GM19455 (cell line): ENCODE measurements around the gene FOXC2.

Source experiments
- ATAC-seq: cut with Tn5 transposase; IDR thresholded peaks from one replicate; pipeline ENCODE4 v1.9.1; 2021; ENCODE audit not compliant: unreplicated experiment

Gene FOXC2

DNA sequence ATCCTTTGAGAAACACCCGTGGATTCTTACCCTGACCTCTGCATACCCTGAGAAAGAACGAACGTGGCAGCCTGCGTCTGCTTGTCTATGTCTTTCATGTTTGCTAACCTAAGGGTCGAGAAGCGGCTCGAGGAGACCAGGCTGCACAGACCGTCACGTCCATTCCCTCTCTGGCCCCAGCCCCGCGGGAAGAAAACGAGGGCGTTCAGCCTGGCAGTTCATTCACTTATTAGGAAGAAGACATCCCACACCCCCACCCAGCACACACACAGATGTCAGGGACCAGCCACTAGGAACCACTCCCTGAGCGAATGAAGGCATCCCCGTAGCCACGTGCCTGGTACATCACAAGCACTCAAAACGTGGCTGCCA is 10.9 kb upstream of the FOXC2 start:
- ATAC-seq: no peak

DNA sequence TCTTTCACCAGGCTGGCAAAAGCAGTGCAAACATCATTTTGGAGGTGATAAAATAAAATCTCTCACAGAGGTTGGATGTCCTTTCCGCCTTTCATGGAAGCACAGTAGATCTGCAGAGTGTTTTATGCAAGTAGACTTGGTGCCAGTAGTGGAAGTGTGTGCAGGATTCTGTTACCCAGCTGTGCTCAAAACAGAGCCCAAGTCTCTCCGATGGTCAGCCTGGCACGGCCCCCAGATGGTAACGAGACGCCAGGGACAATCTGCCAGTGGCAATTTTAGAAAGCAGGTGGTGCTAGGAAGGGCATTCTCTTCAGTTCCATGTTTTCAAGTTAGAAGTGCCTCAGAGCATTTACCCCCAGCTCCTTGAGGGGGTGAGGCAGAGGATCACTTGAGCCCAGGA is 10.1 kb upstream of the FOXC2 start:
- ATAC-seq: no peak

DNA sequence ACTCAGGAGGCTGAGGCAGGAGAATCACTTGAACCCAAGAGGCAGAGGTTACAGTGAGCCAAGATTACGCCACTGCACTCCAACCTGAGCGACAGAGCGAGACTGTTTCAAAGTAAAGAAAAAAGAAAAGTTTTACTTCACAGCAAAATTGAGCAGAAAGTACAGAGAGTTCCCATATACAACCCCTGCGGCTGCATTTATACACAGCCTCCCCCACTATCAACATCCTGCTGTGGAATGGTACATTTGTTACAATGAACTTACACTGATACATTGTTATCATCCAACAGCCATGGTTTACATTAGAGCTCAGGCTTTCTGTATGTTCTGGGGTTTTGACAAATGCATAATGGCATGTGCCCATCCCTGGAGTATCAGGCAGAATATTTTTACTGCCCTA is 9.0 kb upstream of the FOXC2 start:
- no peak for ATAC-seq

DNA sequence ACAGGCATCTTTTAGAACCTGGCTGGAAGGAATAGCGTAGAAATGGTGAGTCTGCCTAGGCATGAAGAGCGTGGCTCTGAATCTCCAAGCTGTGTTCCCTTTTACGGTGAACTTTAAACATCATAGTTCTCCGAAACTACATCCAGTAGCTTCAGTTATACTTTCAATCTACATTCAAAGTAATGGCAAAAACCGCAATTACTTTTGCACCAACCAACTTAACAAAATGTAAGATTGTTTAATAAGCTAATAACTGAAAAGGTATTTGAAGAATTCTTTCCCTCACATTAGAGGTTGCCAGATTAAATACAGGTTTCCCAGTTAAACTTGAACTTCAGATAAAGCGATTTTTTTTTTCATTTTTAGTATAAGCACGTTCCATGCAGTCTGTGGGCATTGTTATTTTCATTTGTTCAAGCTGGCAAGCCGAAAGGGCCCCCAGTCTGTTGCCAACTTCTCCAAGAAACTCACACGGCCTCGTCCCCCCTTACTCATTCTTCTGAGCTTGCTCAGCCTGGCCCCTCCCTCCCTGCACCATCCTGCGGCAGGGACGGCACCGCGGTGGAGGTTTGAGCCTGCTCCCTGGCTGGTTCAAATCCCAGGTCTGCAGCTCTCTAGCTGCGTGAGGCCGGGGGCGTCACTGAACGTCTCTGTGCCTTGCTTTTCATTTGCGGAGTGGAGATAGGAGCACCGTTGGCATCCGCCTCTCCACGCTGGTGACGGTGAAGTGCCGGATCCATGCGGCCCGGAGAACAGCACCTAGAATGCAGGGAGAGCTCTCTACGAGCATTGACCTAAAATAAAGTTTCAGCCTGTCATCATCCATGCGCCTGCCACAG is 8.1 kb upstream of the FOXC2 start:
- no peak for ATAC-seq

DNA sequence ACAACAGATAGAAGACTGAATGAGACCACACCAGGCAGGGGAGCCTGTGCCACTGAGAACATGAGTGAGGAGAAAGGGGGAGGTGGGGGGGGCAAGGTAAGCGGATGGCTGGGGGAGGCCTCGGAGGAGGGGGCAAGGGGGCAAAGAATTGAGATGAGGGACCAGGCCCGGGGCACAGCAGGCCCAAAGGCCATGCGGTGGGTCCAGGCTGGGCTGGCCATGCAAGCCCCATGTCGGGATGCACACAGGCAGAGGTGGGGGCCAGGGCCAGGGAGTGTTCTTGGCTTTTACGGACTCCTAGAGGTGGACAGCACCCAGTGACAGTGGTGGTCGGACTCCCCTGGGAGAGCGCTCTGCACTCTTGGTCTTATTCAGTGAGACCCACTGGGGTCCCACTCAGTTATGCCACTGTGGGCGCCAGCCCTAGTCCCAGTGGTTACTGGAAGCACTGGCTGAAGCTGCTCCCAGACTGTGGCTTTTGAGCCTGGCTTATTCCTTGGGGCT is 6.8 kb upstream of the FOXC2 start:
- ATAC-seq: no peak

DNA sequence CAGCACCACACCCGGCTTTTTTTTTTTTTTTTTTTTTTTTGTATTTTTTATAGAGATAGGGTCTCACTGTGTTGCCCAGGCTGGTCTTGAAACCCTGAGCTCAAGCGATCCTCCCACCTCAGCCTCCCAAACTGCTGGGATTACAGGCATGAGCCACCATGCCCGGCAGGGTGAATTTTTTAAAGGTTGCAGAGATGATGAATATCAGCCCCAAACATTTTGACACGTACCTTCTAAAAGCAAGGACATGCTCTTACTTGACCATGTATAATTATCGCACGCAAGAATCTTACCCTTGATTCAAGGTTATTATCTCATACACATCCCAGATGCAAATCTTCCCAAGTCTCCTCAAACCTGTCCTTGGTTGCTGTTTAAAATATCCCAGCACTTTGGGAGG is 4.3 kb upstream of the FOXC2 start:
- no peak for ATAC-seq

DNA sequence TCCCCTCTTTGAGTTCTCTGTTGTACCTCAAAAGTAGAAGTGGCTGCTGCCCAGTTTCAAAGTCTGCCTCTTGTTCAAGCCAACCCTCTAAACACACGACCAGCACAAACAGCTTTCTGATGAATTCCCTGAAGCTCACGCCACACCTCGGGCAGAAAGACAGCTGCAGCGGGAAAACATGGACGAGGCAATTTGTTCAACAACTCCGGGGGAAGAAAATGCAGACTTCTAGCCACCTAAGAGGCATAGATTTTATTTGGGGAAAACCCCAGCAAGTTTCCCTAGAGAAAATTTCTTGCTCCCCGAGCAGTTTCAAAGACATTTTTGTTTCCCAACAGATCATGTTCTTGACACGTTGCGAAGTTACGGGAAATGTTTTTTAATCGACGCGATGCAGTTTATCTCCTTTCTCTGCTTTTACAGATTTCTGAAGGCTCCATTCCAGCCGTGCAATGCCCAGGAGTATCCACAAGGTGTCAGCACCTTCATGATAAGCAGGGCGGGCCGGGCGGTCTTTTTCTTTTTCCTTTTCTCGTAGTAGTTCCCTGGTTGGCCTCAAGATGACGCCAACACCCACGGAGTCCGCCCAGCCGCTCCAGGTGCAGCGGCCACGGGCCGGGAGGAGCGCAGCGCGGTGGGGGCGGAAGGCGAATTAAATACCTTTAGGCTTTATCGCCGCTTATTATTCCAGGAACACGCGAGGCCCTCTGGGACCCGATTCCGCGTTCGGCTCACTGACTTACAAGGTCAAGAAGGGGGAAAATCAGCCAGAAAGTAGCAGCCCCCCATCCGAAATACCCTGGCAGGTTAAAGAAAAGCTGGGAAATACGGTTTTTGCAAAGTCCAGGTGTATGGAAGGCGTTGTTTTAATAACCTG is 2.9 kb upstream of the FOXC2 start:
- ATAC-seq: no peak

DNA sequence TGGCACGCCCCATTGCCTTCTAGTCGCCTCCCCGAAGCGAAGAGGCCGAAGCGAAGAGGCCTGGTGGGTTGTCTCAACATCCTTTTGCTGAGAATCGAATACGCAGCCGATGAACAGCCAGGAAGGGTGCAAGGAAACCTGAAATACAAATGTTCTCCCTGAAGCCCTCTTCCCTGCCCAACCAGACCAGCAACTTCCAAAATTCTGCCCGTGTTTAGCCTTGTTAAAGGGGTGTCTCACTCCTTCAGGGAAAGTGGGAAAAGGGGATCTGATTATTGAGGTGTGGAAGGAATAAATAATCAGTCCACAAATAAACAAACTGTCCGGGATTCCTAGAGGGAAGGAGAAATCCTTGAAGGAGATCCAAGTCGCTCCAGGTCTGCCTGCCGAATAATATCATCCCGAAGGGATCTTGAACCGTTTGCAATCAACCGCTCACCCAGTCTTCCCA is 1.4 kb upstream of the FOXC2 start:
- no peak for ATAC-seq

DNA sequence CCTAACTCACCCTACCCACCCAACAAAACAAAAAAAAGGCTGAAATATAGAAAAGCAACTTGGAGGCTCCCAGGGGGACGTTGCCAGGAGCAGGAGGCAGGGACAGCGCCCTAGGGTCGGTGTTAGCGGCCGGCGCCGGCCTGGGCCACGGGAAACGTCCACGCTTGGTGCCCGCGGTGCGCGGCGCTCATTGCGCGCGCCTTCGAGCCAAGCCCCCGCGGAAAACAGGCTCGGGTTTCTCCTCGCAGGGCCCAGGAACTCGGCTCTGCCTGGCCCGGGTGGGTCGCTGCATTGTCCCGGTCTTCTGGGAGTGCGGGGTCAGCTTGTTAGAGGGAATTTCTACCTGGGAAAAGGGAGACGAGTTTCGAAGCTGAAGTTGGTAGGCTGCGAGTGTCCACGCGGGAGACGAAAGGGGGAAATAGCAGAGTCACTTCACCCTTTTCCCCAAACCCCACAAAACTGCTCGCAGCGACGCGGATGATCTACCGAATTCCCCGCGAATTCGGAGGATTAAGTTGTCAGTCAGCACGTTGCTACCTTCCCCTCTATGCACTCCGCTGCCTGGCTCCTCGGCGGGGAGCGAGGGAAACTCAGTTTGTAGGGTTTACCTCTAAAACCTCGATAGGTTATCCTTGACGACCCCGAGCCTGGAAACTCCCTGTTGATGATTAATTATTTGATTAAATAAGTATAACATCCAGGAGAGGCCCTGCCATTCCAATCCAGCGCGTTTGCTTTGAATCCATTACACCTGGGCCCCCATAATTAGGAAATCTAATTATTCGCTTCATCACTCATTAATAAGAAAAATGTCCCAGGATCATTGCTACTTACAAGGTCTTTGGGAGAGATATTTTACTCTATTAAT is 751 bp upstream of the FOXC2 start:
- ATAC-seq: no peak

DNA sequence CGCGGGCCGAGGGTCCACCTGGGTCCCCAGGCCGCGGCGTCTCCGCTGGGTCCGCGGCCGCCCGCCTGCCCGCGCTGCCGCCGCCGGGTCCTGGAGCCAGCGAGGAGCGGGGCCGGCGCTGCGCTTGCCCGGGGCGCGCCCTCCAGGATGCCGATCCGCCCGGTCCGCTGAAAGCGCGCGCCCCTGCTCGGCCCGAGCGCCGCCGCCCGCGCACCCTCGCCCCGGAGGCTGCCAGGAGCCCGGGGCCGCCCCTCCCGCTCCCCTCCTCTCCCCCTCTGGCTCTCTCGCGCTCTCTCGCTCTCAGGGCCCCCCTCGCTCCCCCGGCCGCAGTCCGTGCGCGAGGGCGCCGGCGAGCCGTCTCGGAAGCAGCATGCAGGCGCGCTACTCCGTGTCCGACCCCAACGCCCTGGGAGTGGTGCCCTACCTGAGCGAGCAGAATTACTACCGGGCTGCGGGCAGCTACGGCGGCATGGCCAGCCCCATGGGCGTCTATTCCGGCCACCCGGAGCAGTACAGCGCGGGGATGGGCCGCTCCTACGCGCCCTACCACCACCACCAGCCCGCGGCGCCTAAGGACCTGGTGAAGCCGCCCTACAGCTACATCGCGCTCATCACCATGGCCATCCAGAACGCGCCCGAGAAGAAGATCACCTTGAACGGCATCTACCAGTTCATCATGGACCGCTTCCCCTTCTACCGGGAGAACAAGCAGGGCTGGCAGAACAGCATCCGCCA is 504 bp downstream of the FOXC2 start:
- ATAC-seq: no peak

DNA sequence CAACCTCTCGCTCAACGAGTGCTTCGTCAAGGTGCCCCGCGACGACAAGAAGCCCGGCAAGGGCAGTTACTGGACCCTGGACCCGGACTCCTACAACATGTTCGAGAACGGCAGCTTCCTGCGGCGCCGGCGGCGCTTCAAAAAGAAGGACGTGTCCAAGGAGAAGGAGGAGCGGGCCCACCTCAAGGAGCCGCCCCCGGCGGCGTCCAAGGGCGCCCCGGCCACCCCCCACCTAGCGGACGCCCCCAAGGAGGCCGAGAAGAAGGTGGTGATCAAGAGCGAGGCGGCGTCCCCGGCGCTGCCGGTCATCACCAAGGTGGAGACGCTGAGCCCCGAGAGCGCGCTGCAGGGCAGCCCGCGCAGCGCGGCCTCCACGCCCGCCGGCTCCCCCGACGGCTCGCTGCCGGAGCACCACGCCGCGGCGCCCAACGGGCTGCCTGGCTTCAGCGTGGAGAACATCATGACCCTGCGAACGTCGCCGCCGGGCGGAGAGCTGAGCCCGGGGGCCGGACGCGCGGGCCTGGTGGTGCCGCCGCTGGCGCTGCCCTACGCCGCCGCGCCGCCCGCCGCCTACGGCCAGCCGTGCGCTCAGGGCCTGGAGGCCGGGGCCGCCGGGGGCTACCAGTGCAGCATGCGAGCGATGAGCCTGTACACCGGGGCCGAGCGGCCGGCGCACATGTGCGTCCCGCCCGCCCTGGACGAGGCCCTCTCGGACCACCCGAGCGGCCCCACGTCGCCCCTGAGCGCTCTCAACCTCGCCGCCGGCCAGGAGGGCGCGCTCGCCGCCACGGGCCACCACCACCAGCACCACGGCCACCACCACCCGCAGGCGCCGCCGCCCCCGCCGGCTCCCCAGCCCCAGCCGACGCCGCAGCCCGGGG is 1.3 kb downstream of the FOXC2 start:
- ATAC-seq: no peak

DNA sequence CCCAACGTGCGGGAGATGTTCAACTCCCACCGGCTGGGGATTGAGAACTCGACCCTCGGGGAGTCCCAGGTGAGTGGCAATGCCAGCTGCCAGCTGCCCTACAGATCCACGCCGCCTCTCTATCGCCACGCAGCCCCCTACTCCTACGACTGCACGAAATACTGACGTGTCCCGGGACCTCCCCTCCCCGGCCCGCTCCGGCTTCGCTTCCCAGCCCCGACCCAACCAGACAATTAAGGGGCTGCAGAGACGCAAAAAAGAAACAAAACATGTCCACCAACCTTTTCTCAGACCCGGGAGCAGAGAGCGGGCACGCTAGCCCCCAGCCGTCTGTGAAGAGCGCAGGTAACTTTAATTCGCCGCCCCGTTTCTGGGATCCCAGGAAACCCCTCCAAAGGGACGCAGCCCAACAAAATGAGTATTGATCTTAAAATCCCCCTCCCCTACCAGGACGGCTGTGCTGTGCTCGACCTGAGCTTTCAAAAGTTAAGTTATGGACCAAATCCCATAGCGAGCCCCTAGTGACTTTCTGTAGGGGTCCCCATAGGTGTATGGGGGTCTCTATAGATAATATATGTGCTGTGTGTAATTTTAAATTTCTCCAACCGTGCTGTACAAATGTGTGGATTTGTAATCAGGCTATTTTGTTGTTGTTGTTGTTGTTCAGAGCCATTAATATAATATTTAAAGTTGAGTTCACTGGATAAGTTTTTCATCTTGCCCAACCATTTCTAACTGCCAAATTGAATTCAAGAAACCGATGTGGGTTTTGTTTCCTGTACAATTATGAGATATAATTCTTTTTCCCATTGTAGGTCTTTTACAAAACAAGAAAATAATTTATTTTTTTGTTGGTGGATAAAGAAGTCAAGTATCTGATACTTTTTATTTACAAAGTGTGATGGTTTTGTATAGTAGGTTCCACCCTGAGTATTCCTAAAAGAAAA is 2.3 kb downstream of the FOXC2 start:
- ATAC-seq: no peak

DNA sequence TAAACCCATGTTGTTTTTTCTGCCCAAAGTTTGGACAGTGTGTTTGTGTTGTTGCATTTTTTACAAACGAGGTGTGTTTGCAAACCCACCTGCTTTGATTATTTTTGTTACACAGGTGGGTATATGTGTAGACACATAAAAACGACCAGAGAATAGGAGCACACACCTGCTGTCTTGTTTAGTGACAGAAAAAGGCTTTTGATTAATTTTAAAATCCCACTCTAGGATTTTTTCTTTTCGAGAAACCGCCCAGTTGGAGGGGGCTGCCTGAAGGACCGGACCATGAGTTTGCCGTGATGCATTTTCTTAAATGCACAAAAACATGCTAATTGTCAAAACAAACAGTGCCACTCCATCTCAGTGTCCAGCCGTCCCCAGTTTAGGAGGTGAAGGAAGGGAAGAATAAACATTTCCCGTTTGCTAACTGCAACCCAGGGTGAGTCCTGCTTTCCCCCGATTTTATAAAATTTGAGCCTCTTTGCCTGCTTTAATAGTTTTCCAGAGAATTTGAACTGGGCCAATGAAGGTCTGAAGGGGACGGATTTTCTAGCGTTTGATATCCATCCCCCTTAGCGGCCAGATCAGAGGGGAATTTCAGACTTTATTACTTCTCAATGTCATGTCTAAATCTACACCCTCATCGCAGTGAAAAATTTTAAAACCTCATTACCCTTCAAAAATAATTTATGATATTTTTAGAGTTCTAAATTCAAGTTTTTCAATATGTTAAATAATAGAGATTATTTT is 3.2 kb downstream of the FOXC2 start:
- no peak for ATAC-seq

DNA sequence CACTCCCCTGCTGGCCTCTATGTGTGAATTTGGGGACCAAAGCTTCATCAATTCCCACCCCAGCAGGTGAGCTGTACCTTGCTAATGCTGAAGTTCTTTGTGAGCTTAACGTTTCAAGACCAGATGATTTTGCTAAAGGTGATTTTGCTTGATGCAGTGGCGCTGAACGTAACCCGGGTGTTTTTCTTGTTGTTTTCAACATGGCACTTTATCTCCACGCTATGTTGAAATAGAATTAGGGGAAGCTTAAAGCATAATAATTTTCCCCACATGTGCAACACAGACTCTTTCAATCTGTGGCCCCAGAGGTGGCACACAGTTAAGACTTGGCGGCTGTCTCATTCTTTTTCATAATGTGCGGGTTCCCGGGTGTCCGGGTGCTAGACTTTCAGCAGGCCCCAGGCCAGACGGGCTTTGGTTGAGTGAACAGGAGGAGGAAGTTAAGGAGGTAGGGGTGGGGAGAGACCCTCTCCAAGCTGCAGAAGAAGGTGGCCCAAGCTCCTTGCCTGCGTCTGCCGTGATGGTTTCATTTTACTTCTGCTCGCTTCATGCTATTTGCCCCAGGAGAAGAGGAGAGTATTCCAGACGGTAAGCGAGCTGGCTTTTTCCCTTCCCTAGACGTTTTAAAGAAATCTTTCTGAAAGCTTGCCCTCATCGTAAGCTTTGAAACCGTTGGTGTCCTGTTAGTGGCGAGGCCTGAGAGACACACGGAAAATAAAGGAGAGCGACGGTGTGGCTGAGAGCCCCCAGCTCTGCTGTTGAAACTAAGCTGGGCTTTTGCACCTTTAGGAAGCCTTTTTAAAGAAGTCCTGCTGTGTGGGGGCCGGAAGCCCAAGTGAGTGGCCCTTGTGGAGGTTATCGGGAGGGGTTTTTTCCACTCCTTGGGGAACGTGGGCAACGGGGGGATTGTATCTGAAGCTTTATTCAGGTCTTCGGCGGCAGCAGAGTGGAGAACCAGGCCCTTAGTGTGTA is 4.2 kb downstream of the FOXC2 start:
- no peak for ATAC-seq

DNA sequence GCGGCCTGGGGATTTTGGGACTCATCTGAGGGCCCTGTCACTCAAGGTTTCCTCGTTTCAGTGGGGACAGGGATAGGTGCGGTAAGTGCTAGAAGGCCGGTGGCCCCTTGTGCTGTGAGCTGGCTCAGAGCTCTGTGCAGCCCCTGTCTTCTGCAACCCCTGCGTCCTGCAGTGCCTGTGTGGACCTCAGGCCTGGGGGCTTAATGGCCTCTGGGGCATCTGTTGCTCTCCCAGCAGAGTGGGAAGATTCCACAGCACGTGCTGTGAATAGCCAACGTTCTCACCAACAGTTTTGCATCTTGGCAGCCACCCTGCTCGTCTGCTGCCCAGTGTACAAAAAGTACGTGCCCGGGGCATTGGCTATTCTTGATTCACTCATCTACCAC is 4.9 kb downstream of the FOXC2 start:
- no peak for ATAC-seq

DNA sequence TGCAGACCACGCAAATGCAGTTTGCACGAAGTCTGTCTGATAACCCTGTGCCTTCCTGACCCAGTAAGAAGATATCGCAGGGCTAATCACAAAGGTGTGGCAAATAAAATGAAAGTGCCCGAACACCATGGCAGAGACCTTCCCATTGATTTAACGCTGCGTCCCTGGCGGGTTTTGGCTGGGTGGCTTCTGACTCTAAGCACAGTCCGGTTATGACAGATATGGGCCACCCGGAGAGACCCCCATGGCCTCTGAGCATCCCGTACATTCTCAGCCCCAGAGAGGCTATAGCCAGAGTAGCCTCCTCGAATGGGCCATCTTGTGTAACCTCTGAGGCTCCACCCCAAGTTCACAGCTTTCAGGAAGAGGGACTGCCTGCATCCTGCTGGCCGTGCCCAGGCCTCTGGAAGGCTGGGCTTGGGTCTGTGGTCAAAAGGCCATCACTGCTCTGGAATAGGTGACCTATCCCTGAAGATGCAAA is 5.5 kb downstream of the FOXC2 start:
- ATAC-seq: no peak
